GM23338 (cell line): ENCODE measurements around the gene PLD1. TPM values are rescaled to one million over a fixed set of nuclear protein-coding genes. Genes with fewer than 3 reads are reported as not detected.

ENCODE experiments used
- ATAC-seq: fragments of 200-7000 bp; cut with Tn5 transposase; 3 replicates; pipeline ENCODE4 v1.9.1; 2020
- DNase-seq: peaks from one replicate; pipeline ENCODE4 v3.0.0-alpha.2; 2015; ENCODE audit warnings: low spot score
- H2AFZ ChIP-seq: fragments of 200-600 bp; sonication (generic); 2 replicates; pipeline ENCODE4 v1.8.0; 2016; ENCODE audit warnings: antibody characterized with exemption, mild to moderate bottlenecking, moderate library complexity
- H3F3A ChIP-seq: fragments of 200-600 bp; sonication (generic); replicated peaks from 2 replicates; pipeline ENCODE4 v1.8.0; 2017; ENCODE audit warnings: antibody characterized with exemption, mixed run types, low read depth
- H3K27ac ChIP-seq: fragments of 200-600 bp; sonication (generic); 2 replicates; pipeline ENCODE4 v1.6.1; 2016; ENCODE audit warnings: low read depth
- H3K27me3 ChIP-seq: fragments of 200-600 bp; sonication (generic); 2 replicates; pipeline ENCODE4 v1.8.0; 2016; ENCODE audit warnings: mild to moderate bottlenecking, mixed run types, moderate library complexity; ENCODE audit not compliant: insufficient read depth
- H3K36me3 ChIP-seq: fragments of 200-600 bp; sonication (generic); 2 replicates; pipeline ENCODE4 v1.8.0; 2016; ENCODE audit warnings: mild to moderate bottlenecking; ENCODE audit not compliant: insufficient read depth
- H3K4me1 ChIP-seq: fragments of 200-600 bp; sonication (generic); 2 replicates; pipeline ENCODE4 v1.8.0; 2016; ENCODE audit warnings: mild to moderate bottlenecking, moderate library complexity; ENCODE audit not compliant: insufficient read depth
- H3K4me2 ChIP-seq: fragments of 200-600 bp; sonication (generic); 2 replicates; pipeline ENCODE4 v1.7.1; 2017; ENCODE audit warnings: mixed run types
- H3K4me3 ChIP-seq: fragments of 200-600 bp; sonication (generic); 2 replicates; pipeline ENCODE4 v1.6.1; 2016; ENCODE audit warnings: mixed run types
- H3K79me2 ChIP-seq: fragments of 200-600 bp; sonication (generic); replicated peaks from 2 replicates; pipeline ENCODE4 v1.8.0; 2017; ENCODE audit warnings: mild to moderate bottlenecking; ENCODE audit not compliant: insufficient read depth
- H3K9me2 ChIP-seq: fragments of 200-600 bp; sonication (generic); 2 replicates; pipeline ENCODE4 v1.8.0; 2017; ENCODE audit not compliant: insufficient read depth
- H4K20me1 ChIP-seq: fragments of 200-600 bp; sonication (generic); replicated peaks from 2 replicates; pipeline ENCODE4 v1.8.0; 2017; ENCODE audit warnings: mild to moderate bottlenecking; ENCODE audit not compliant: insufficient read depth
- H3K27ac Mint-ChIP-seq: 2 replicates; pipeline ENCODE4 v1.8.0; 2020; ENCODE audit warnings: inconsistent platforms, mild to moderate bottlenecking, moderate library complexity, mixed read lengths
- H3K27me3 Mint-ChIP-seq: 3 replicates; pipeline ENCODE4 v1.8.0; 2022; ENCODE audit warnings: low read depth, mild to moderate bottlenecking, moderate library complexity, mixed read lengths, inconsistent platforms; ENCODE audit not compliant: insufficient read depth, poor library complexity
- H3K36me3 Mint-ChIP-seq: 3 replicates; pipeline ENCODE4 v1.8.0; 2021; ENCODE audit warnings: low read depth, mild to moderate bottlenecking, inconsistent platforms, moderate library complexity, mixed read lengths
- H3K4me1 Mint-ChIP-seq: 3 replicates; pipeline ENCODE4 v1.8.0; 2020; ENCODE audit warnings: mild to moderate bottlenecking, inconsistent platforms, mixed read lengths
- H3K4me3 Mint-ChIP-seq: 3 replicates; pipeline ENCODE4 v1.8.0; 2021; ENCODE audit warnings: moderate library complexity, mild to moderate bottlenecking, inconsistent platforms, mixed read lengths
- H3K9me3 Mint-ChIP-seq: 3 replicates; pipeline ENCODE4 v1.8.0; 2020; ENCODE audit warnings: moderate library complexity, mild to moderate bottlenecking, inconsistent platforms, mixed read lengths
- CTCF ChIP-seq, 2 experiments: fragments of 200-600 bp in 1 of 2; sonication (generic) in 1 of 2; conservative IDR thresholded peaks; 2 replicates each; pipeline versions ENCODE4 v1.5.1 to v1.6.1; 2016 to 2017; ENCODE audit warnings: antibody characterized with exemption in 2 of 2, low read depth in 2 of 2, mild to moderate bottlenecking in 2 of 2, moderate library complexity in 1 of 2
- ETS1 ChIP-seq: IDR thresholded peaks from 2 replicates; pipeline ENCODE4 v1.6.1; 2016; ENCODE audit warnings: antibody characterized with exemption
- EZH2 ChIP-seq: fragments of 200-600 bp; sonication (generic); IDR thresholded peaks from one replicate; pipeline ENCODE4 v1.8.0; 2017; ENCODE audit warnings: antibody characterized with exemption, mild to moderate bottlenecking, low read depth; ENCODE audit not compliant: unreplicated experiment
- JUNB ChIP-seq: IDR thresholded peaks from one replicate; pipeline ENCODE4 v1.6.1; 2016; ENCODE audit warnings: antibody characterized with exemption; ENCODE audit not compliant: unreplicated experiment
- NANOG ChIP-seq: IDR thresholded peaks from 2 replicates; pipeline ENCODE4 v1.6.1; 2016; ENCODE audit warnings: antibody characterized with exemption, borderline replicate concordance
- REST ChIP-seq: IDR thresholded peaks from one replicate; pipeline ENCODE4 v1.6.1; 2018; ENCODE audit warnings: antibody characterized with exemption; ENCODE audit not compliant: unreplicated experiment
- ZNF462 ChIP-seq: fragments of 250-450 bp; sonication (Bioruptor Pico); IDR thresholded peaks from 2 replicates; pipeline ENCODE4 v1.5.0; 2020; ENCODE audit warnings: mild to moderate bottlenecking, moderate library complexity
- polyA plus RNA-seq: library from polyadenylated mRNA; unstranded; fragments of >200 nt; fragmentation: Nextera tagmentation; extraction: Ambion mirVana; gene quantifications from 2 replicates; pipeline ENCODE4 v1.2.1, GENCODE V29; 2016
- total RNA-seq: library from RNA; depleted of rRNA; stranded (reverse); fragments of >200 nt; shearing (Covaris generic); gene quantifications from 2 replicates; pipeline ENCODE4 v1.2.3, GENCODE V29; 2014

The PLD1 gene
- total and polyA plus RNA-seq, 2 experiments from 2014 or later: 1.4 to 2.2 TPM

GRCh38 chr3:171844873-171845272 lies 34.6 kb upstream of the PLD1 start:
- no peak for TF ChIP-seq ETS1
- TF ChIP-seq CTCF (conservative IDR thresholded peaks at IDR 0.05; ENCODE audit: low read depth in 2 of 2): no peak
- TF ChIP-seq ZNF462 (CRISPR knock-in tag): no peak
- TF ChIP-seq NANOG: no peak
- no peak for TF ChIP-seq EZH2
- TF ChIP-seq REST: no peak
- no peak for TF ChIP-seq JUNB
- no peak overlapping the region for H3K4me3 Mint-ChIP-seq
- no peaks in the 10 kb centered on the region for H3K27me3 ChIP-seq
- H3K4me1 ChIP-seq: no peaks in the 10 kb centered on the region
- no peaks in the 10 kb centered on the region; the same call in 2 of the 3 replicates for H3K9me3 Mint-ChIP-seq
- peaks cover 11% of the 10 kb centered on the region for H3K4me1 Mint-ChIP-seq
- H3F3A ChIP-seq: no peaks in the 10 kb centered on the region
- no peak overlapping the region for H2AFZ ChIP-seq
- no peaks in the 10 kb centered on the region for H3K9me2 ChIP-seq
- no peak for ATAC-seq
- H3K27ac Mint-ChIP-seq: no peak overlapping the region
- H4K20me1 ChIP-seq: no peaks in the 10 kb centered on the region
- no peaks in the 10 kb centered on the region for H3K36me3 Mint-ChIP-seq
- no peak overlapping the region for H3K4me3 ChIP-seq
- H3K36me3 ChIP-seq: no peaks in the 10 kb centered on the region
- DNase-seq: no peak
- no peaks in the 10 kb centered on the region for H3K27me3 Mint-ChIP-seq
- H3K27ac ChIP-seq: no peak overlapping the region
- H3K4me2 ChIP-seq: no peak overlapping the region
- H3K79me2 ChIP-seq: no peaks in the 10 kb centered on the region
